HT-29 (cell line): ENCODE results near the gene TMEM248. TPM values are rescaled to one million over a fixed set of nuclear protein-coding genes. Genes with fewer than 3 reads are reported as not detected.
"Not testable (repeated sequence)": the region's sequence is repeated elsewhere in the genome, so short reads cannot be mapped to it uniquely, and the experiment has no call there.

Experiments
- DNase-seq: peaks from one replicate; pipeline ENCODE4 v3.0.0-alpha.2; 2015; ENCODE audit warnings: low spot score
- total RNA-seq: library from RNA; depleted of rRNA; stranded (reverse); fragments of >200 nt; shearing (Covaris generic); gene quantifications from 2 replicates; pipeline ENCODE4 v1.2.3, GENCODE V29; 2014; rRNA removed

Gene TMEM248, protein sequence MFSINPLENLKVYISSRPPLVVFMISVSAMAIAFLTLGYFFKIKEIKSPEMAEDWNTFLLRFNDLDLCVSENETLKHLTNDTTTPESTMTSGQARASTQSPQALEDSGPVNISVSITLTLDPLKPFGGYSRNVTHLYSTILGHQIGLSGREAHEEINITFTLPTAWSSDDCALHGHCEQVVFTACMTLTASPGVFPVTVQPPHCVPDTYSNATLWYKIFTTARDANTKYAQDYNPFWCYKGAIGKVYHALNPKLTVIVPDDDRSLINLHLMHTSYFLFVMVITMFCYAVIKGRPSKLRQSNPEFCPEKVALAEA
- total RNA-seq, result 104 and 140 TPM in 2 replicates

DNA sequence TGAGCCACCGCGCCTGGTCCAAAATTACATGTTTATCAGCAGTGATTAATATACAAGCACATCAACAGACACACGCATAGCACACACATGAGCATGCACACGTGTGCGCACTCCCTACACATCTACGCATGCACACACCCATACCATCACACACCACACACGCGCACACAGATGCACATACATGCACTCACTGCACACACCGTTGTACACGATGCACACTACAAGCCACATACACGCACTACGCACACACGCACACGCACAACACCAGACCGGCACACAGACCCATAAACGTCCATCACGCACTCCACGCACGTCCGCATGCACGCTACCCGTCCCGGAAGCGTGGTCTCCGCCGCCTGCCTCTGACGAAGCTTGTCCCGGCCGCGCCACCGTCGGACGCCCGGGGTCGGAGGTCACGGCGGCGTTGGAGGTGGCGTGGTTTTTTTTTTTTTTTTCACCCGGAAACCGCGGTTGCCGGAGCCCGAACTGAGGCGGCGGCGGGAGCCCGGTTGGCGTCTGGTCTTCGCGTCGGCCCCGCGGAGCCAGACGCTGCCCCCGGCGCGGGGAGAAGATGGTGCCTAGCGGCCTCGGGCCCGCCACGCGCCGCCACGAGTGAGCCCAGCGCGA lies at the start of gene TMEM248:
Gene TMEM248, plus strand, starts transcription at position 457 of the 627 bp plus-strand sequence. CDS start 20,641 bp downstream, outside the sequence.
- peak; percentile 88 for DNase-seq

DNA sequence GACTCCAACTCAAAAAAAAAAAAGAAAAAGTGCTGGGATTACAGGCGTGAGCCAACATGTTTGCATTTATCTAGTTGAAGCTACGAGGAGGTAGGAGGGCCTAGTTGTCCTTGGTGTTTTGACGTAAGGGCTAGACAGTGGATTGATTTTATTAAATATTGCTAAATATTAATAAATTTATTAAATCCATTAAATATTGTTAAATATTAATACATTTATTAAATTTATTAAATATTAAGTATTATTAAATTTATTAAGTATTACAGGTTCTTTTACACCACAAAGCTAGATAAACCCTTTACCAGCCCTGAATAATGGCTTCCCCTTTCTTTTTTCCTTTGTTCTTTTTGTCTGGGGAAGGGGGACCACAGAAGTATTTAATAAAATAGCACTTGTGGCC lies 47.5 kb upstream of the TMEM248 start:
- DNase-seq, result no peak

DNA sequence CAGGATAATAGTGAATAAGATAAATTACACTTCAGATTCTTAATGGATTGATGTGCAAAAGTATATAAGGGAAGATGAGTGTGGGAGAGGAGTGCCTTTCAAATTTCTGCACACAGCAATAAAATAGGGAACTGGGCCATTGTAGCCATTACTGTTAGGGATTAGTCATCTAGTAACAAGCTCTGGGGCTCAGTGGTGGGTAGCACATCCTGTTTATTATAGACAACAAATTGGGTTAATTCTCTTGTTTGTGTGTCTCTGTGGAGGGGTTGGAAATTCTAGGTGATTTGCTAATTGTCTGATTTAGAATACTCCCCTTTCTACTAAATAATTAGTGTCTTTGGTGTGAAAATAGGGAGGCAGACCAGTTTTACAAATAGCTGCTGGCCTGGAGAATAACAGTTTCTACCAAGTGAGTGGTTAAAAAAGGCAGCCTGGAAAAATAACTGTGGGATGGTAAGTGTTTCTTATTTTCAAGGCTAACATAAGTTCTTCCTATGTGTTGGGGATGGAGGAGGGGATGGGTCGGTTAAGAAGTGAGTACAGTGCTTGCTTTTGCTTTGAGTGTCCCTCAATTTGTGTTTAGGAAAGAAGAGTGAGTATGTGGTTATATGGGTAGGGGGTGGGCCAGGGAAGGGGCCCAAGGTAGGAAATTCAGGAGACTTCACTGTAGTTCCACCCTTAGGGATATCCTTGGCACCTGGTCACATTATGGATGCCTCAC lies 43.3 kb upstream of the TMEM248 start:
- DNase-seq, result no peak

DNA sequence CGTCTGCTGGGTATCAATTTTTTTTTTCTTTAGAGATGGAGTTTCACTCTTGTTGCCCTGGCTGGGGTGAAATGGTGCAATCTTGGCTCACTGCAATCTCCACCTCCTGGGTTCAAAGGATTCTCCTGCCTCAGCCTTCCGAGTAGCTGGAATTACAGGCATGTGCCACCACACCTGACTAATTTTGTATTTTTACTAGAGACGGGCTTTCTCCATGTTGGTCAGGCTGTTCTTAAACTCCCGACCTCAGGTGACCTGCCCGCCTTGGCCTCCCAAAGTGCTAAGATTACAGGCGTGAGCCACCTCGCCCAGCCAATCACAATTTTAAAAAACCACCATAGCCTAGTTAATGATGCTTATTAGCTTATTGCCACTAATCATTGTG lies 42.7 kb upstream of the TMEM248 start:
- DNase-seq, result not testable (repeated sequence)

DNA sequence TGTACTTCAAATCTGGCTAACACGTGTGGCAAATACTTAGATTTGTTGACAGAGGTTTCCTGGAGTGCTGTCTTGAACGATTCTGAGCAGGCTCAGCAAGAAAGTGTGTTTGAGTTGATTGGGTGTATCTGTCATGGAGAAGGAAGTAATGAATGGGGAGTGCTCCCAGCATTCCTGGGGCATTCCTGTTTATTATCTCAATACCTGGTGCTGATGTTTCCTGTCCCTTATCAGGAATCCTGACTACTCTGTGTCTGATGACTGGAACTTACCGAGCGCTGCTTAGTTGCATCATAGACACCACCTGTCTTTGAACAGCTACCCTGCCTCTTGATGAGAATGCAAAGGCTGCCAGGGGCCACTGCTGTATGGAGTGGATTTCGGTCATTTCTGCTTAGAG lies 41.0 kb upstream of the TMEM248 start:
- DNase-seq, result no peak

DNA sequence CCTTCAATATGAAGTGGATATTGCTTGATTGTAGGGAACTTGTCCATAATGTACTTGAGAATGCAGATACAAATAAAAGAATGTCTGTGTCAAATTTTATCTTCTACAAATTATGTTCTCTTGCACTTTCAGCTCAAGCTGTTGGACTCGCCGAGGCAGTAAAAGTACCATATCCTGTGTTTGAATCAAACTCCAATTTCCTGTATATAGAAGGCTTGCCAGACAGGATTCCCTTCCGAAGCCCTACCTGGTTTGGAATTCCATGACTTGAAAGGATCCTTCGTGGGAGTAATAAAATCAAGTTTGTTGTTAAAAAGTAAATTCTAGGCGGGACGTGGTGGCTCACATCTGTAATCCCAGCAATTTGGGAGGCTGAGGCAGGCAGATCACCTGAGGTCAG lies 40.4 kb upstream of the TMEM248 start:
- not testable (repeated sequence) for DNase-seq

DNA sequence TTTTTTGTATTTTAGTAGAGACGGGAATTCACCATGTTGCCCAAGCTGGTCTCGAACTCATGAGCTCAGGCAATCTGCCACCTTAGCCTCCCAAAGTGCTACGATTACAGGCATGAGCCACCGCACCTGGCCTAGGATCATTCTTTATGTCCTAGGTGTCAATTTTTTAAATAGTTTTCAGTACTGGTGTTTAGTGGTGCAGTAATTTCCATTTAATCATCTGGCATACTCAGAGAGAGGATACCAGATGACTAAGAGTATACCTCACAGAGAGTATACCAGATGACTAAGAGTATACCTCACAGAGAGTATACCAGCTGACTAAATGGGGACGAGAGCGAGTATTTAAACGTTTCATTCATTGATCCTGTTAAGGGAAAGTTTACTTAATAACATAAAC lies 37.3 kb upstream of the TMEM248 start:
- DNase-seq, result no peak

DNA sequence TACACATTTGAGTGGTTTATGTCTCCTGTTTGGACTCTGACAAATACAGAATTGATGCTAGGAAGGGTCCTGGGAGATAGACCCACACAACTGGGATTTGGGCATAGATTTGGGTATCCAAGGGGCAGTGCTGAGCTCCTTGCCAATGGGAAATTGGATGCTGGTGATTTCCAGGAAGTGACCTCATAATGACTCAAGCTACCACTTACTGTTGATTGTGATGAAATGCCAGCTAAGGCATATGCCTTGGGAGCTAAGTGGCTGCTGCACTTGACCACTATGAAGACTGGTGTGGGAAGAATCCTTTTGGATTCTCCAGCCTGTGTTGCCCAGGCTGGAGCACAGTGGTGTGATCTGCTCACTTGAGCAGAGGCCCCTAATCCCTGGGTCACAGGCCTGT lies 36.5 kb upstream of the TMEM248 start:
- DNase-seq, result not testable (repeated sequence)

DNA sequence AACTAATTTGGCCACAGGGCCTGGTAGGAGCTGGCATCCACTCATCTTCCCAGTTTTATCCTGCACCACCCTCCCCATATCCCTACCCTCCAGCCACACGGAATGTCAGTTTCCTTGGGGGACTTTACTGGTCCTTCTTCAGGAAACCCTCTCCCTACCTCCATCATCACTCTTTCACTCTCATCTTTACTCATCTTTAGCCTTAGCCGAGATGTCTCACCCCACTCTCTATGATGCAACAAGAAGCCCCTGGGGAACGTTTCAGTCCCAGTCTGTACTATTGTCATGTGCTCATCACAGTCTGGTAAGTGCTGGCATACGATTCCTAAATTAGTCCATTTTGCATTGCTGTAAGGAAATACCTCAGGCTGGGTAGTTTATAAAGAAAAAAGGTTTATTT lies 34.9 kb upstream of the TMEM248 start:
- no peak for DNase-seq

DNA sequence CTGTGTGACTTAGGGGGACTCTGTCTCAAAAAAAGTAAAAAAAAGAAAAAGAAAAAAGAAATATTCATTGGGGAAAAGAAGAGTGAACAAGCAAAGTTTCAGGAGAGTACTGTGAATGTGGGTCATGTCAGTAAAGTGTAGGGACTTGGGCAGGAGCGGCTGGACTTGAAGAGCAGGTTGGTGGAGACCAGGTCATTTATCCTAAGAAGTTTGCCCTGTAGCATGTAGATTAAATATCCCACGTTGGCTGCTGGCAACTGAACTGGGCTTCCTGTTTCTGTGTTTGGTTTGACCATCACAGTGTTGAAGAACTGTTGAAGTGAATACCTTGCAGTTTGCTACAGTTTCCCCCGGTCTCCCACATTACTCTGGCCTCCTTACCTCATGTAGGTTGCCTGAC lies 32.8 kb upstream of the TMEM248 start:
- DNase-seq, result not testable (repeated sequence)

DNA sequence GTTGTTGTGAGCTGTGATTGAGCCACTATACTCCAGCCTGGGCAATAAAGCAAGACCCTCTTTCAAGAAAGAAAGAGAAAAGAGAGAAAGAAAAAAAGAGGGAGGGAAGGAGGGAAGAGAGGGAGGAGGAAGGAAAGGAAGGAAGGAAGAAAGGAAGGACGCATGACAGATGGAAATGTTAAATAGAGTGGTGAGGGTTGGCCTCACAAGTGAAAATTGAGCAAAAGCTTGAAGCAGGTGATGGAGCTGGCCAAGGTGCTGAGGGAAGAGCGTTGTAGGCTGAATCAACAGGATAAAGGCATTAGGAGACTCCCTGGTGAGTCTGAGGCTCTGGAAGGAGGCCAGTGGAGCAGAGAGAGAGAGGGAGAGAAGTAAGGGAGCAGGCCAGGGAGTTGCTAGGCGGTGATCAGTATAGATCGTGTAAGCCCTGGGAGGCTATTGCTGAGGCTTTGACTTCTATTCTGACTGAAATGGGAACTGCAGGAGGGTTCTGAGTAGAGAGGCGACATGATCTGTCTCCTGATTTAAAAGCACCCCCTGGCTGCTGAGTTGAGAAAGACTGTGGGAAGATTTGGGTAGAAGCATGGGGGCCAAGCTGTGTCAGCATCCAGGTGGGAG lies 26.5 kb upstream of the TMEM248 start:
- DNase-seq, result peak; percentile 42

DNA sequence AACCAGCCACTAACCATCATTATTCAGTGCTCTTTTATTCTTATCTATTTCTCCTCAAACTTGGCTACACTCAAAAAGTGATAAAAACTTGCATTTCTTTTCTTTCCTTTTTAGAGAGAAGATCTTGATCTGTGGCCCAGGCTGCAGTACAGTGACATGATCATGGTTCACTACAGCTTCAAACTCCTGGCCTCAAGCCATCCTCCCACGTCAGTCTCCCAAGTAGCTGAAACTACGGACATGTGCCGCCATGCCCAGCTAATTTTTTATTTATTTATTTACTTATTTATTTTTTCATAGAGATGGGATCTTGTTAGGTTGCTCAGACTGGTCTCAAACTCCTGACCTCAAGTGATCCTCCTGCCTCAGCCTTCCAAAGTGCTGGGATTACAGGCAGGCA lies 24.6 kb upstream of the TMEM248 start:
- DNase-seq, result no peak

DNA sequence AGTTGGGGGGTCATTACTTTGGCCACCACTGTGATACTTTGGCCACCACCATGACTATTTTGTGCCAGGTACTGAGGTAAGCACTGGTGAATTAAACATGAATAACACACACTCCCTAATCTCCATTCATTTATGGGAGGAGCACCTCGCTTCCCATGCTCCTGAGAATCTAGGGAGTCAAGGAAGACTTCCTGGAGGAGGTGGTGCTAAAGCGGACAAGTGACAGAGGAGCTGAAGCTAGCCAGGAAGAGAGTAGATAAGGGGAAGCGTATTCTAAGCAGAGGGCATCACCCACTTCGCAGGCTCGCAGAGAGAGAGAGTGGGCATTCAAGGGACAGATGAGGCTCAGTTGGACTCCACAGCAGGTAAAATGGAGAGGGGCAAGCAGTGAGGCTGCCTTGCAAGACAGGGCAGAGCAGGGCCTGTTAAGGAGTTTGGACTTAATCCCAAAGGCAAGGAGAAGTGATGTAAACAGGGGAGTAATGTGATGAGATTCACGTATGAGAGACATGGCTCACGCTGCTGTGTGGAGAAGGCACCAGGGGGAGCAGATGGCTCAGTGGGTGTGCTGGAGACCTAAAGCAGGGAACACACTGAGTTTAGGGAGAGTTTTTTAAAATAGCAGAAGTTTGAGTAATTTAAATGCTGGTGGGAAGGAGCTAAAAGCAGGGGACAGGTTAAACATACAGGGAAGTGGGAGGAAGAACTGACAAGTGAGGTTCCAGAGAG lies 21.3 kb upstream of the TMEM248 start:
- DNase-seq, result no peak

DNA sequence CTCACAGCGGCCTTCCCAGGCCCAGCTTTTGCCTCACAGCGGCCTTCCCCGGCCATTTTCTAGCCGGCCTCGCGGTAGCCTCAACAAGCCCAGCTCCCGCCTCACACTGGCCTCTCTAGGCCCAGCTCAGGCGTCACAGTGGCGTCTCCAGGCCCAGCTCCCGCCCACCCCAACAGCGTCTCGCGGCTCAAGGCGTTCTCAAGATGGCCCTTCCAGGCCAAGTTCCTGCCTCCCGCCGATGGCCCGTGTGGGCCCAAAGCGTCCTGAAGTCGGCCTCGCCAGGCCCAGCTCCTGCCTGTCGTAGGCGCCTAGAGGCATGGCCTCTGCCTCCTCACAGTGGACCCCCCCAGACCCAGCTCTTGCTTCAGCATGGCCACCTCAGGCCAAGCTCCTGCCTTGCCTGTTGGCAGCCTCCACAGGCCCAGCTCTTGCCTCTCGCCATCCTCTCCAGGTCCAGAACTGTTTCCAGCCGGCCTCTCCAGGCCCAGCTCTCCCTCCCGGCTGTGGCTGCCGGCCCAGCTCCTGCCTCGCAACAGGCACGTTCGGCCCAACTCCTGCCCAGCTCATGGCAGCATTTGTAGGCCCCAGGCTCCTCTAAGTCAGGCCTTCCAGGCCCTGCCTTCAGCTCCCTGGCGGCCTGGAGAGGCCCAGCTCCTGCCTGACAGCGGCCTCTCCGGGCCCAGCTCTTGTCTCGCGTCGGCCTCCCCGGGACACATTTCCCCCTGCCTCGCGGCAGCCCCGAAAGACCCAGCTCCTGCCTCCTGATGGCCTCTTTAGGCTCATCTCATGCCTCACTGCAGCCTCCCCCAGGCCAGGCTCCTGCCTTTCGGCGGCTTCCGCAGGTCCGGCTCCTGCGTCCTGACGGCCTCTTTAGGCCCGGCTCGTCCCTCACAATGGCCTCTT lies 18.8 kb upstream of the TMEM248 start:
- no peak for DNase-seq

DNA sequence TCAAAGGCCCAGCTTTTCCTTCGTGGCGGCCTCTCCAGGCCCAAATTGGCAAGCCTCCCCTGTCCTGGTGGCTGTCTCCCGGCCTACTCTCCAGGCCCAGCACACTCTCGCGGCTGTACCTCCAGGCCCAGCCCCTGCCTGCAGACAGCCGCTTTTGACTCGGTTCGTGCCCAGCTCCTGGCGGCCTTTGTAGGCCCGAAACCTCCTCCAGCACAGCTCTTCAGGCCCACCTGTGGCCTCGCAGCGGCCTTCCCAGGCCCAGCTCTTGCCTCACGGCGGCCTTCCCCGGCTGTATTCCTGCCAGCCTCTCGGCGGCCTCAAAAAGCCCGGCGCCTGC lies 18.2 kb upstream of the TMEM248 start:
- no peak for DNase-seq

DNA sequence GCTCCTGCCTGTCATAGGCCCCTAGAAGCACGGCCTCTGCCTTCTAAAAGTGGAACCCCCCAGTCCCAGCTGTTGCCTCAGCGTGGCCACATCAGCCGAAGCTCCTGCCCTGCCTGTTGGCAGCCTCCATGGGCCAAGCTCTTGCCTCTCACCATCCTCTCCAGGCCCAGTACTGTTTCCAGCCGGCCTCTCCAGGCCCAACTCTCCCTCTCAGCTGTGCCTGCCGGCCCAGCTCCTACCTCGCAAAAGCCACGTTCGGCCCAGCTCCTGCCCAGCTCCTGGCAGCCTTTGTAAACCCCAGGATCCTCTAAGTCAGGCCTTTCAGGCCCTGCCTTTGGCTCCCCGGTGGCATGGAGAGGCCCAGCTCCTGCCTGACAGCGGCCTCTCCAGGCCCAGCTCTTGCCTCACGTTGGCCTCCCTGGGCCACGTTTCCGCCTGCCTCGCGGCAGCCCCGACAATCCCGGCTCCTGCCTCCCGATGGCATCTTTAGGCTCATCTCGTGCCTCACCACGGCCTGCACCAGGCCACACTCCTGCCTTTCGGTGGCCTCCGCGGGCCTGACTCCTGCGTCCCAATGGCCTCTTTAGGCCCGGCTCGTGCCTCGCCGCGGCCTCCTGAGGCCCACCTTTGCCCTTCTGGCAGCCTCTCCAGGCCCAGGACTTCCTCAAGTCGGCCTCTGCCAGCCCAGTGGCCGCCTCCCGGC lies 17.5 kb upstream of the TMEM248 start:
- no peak for DNase-seq

DNA sequence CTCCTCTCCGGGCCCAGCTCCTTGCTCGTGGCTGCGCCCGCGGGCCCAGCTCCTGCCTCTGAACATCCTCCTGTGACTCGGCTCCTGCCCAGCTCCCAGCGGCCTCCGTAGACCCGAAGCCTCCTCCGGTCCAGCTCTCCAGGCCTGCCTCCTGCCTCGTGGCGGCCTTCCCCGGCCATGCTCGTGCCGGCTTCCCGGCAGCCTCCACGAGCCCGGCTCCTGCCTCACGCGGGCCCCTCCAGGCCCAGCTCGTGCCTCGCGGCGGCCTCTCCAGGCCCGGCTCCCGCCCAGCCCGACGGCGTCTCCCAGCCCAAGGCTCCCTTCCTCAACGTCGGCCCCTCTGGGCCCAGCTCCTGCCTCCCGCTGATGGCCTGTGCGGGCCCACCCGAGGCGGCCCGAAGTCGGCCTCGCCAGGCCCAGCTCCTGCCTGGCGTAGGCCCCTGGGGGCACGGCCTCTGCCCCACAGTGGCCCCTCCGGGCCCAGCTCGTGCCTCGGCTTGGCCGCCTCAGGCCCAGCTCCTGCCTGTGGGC lies 16.9 kb upstream of the TMEM248 start:
- no peak for DNase-seq

DNA sequence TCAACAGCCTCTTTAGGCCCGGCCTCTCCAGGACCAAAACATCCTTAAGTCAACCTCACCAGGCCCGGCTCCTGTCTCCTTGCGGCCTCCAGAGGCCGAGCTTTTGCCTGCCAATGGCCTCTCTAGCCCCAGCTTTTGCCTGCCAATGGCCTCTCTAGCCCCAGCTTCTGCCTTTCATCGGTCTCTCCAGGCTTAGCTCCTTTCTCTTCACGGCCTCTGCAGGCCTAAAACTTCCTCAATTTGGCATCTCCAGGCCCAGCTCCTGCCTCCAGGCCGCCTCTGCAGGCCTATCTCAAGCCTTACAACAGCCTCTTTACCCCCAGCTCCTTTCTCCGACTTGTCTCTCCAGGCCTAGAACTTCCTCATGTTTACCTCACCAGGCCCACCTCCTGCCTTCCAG lies 15.7 kb upstream of the TMEM248 start:
- DNase-seq, result no peak

DNA sequence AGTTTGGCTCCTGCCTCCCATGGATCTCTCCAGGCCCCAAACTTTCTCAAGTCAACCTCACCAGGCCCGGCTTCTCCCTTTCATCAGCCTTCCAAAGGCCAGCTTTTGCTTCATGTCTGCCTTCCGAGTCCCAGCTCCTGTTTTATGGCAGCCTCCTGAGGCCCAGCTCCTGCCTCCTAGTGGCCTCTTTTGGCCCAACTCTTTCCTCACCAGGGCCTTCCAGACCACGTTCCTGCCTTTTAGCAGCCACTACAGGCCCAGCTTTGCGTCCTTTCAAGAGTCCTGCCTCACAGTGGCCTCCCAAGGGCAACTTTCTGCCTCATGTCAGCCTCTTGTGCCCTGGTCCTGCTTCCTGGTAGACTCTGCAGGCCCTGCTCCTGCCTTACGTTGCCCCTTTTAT lies 15.3 kb upstream of the TMEM248 start:
- no peak for DNase-seq

DNA sequence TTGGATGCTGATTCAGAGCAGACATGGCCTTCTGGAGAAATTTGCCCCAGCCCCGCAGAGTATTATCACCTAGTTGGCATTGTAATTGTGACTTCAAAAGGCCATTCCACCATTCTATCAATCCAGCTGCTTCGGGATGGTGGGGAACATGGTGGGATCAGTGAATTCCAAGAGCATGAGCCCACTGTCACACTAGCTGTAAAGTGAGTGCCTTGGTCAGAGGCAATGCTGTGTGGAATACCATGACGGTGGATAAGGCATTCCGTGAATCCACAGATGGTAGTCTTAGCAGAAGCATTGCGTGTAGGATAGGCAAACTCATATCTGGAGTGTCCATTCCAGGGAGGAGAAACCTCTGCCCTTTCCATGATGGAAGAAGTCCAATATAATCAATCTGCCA lies 13.3 kb upstream of the TMEM248 start:
- DNase-seq, result no peak
